HepG2 (cell line): ENCODE measurements around the gene ASTN2. TPM values are rescaled to one million over a fixed set of nuclear protein-coding genes. Genes with fewer than 3 reads are reported as not detected.

ENCODE experiments used
- ATAC-seq: fragments of 200-7000 bp; cut with Tn5 transposase; 3 replicates; pipeline ENCODE4 v1.9.1; 2020; ENCODE audit warnings: mild to moderate bottlenecking, moderate library complexity
- BruUV-seq: library from RNA; stranded (reverse); fragments of 400-500 nt; replicated peaks from 2 replicates; lab custom pipeline; 2021; lab: Mats Ljungman, UMichigan
- CTCF ChIA-PET: fragments of 300-600 bp; formaldehyde crosslinking; extraction: SDS; loops from one replicate; lab custom pipeline; 2021; ENCODE audit warnings: low total read pairs, inconsistent platforms, low intra/inter-chr PET ratio; lab: Yijun Ruan, JAX
- POLR2A ChIA-PET: fragments of 350-600 bp; sonication (Branson Sonifier 250); formaldehyde crosslinking; loops from one replicate; lab custom pipeline; 2020; ENCODE audit warnings: antibody characterized with exemption, inconsistent platforms; lab: Yijun Ruan, JAX
- DNase-seq: peaks from one replicate; pipeline ENCODE4 v3.0.0-alpha.2; 2015; ENCODE audit warnings: low spot score
- FAIRE-seq: peaks from 3 replicates; lab custom pipeline; 2011; peaks lifted over from hg19 to GRCh38; lab: Jason Lieb, UNC
- H2AFZ ChIP-seq: one replicate; pipeline ENCODE4 v1.6.1; 2011; ENCODE audit warnings: low read length, inconsistent platforms
- H3K27ac ChIP-seq: fragments of 300-600 bp; 3 replicates; pipeline ENCODE4 v1.8.0; 2011; ENCODE audit warnings: mixed run types, mild to moderate bottlenecking, mixed read lengths, low read length, inconsistent platforms; ENCODE audit not compliant: insufficient read depth; ENCODE audit errors: extremely low read length
- H3K27me3 ChIP-seq, 2 experiments: fragments of 200-600 bp in 1 of 2; 2 replicates in 1 of 2; 3 replicates in 1 of 2; pipeline versions ENCODE4 v1.6.0 to v1.8.0; 2011; ENCODE audit warnings: low read length in 2 of 2, mild to moderate bottlenecking in 2 of 2, moderate library complexity in 2 of 2, inconsistent platforms in 1 of 2; ENCODE audit not compliant: insufficient read depth in 2 of 2, control insufficient read depth in 1 of 2
- H3K36me3 ChIP-seq, 2 experiments: fragments of 200-600 bp in 1 of 2; replicated peaks in 1 of 2; 2 replicates in 1 of 2; 3 replicates in 1 of 2; pipeline versions ENCODE4 v1.5.1 to v1.8.0; 2011; ENCODE audit warnings: low read length in 2 of 2, inconsistent platforms in 1 of 2; ENCODE audit not compliant: insufficient read depth in 2 of 2, control insufficient read depth in 1 of 2
- H3K4me1 ChIP-seq: 2 replicates; pipeline ENCODE4 v1.5.1; 2012; ENCODE audit warnings: low read length, inconsistent platforms; ENCODE audit not compliant: insufficient read depth
- H3K4me2 ChIP-seq: 2 replicates; pipeline ENCODE4 v1.6.0; 2011; ENCODE audit warnings: low read depth, low read length, inconsistent platforms
- H3K4me3 ChIP-seq, 3 experiments: fragments of 200-600 bp in 1 of 3; sonication (generic), shearing (Covaris generic) in 1 of 3; replicated peaks in 1 of 3; 2 replicates each; pipeline ENCODE4 v1.5.1; 2011 to 2016; ENCODE audit warnings: low read length in 3 of 3, inconsistent platforms in 2 of 3, low read depth in 2 of 3, mild to moderate bottlenecking in 2 of 3, control low read depth in 1 of 3, mixed read lengths in 1 of 3; ENCODE audit not compliant: insufficient read depth in 1 of 3
- H3K79me2 ChIP-seq: one replicate; pipeline ENCODE4 v1.6.1; 2011; ENCODE audit warnings: low read length, inconsistent platforms; ENCODE audit not compliant: insufficient read depth
- H3K9ac ChIP-seq: 2 replicates; pipeline ENCODE4 v1.6.0; 2011; ENCODE audit warnings: mild to moderate bottlenecking, low read depth, low read length, inconsistent platforms; ENCODE audit not compliant: insufficient read depth
- H3K9me3 ChIP-seq: 2 replicates; pipeline ENCODE4 v1.5.1; 2012; ENCODE audit warnings: mild to moderate bottlenecking, low read length
- H4K20me1 ChIP-seq: 2 replicates; pipeline ENCODE4 v1.6.0; 2011; ENCODE audit warnings: inconsistent platforms, mild to moderate bottlenecking, low read length, moderate library complexity; ENCODE audit not compliant: insufficient read depth
- ATF3 ChIP-seq: sonication (generic); formaldehyde crosslinking; IDR thresholded peaks from 2 replicates; pipeline ENCODE4 v1.4.0; 2020; ENCODE audit warnings: missing genetic modification reagents
- FOSL2 ChIP-seq: sonication (generic); formaldehyde crosslinking; IDR thresholded peaks from 2 replicates; pipeline ENCODE4 v1.4.0; 2020; ENCODE audit warnings: missing genetic modification reagents
- GFI1 ChIP-seq: sonication (generic); formaldehyde crosslinking; IDR thresholded peaks from 2 replicates; pipeline ENCODE4 v1.5.0; 2020; ENCODE audit warnings: missing genetic modification reagents, mild to moderate bottlenecking, borderline replicate concordance
- KDM1A ChIP-seq: IDR thresholded peaks from 2 replicates; pipeline ENCODE4 v1.6.1; 2016; ENCODE audit warnings: missing compliant biosample characterization
- KDM6A ChIP-seq: IDR thresholded peaks from 2 replicates; pipeline ENCODE4 v1.6.1; 2016; ENCODE audit warnings: low read depth
- MAFG ChIP-seq: sonication (generic); formaldehyde crosslinking; IDR thresholded peaks from 2 replicates; pipeline ENCODE4 v1.5.1; 2020; ENCODE audit warnings: mild to moderate bottlenecking, missing genetic modification reagents
- MEF2D ChIP-seq: sonication (generic); formaldehyde crosslinking; IDR thresholded peaks from 2 replicates; pipeline ENCODE4 v1.5.1; 2020; ENCODE audit warnings: mild to moderate bottlenecking, missing genetic modification reagents
- MTF1 ChIP-seq: sonication (generic); formaldehyde crosslinking; IDR thresholded peaks from 2 replicates; pipeline ENCODE4 v1.5.0; 2020; ENCODE audit warnings: missing genetic modification reagents
- PHF5A ChIP-seq: IDR thresholded peaks from one replicate; pipeline ENCODE4 v1.6.1; 2018; ENCODE audit warnings: low read depth, missing genetic modification reagents; ENCODE audit not compliant: unreplicated experiment
- RARA ChIP-seq: IDR thresholded peaks from 2 replicates; pipeline ENCODE4 v1.6.1; 2016; ENCODE audit warnings: missing genetic modification reagents, missing compliant biosample characterization
- RBM22 ChIP-seq: fragments of 200-400 bp; formaldehyde crosslinking; optimal IDR thresholded peaks from 2 replicates; pipeline ENCODE3; 2017; ENCODE audit warnings: mild to moderate bottlenecking, low read length, moderate library complexity
- SIX4 ChIP-seq: sonication (generic); formaldehyde crosslinking; IDR thresholded peaks from 2 replicates; pipeline ENCODE4 v1.4.0; 2020; ENCODE audit warnings: missing genetic modification reagents
- ZBTB43 ChIP-seq: sonication (generic); formaldehyde crosslinking; conservative IDR thresholded peaks from 2 replicates; pipeline ENCODE4 v1.4.0; 2020; ENCODE audit warnings: missing genetic modification reagents
- ZFP36L2 ChIP-seq: sonication (generic); formaldehyde crosslinking; IDR thresholded peaks from 2 replicates; pipeline ENCODE4 v1.4.0; 2020; ENCODE audit warnings: missing genetic modification reagents
- ZNF589 ChIP-seq: sonication (generic); formaldehyde crosslinking; conservative IDR thresholded peaks from 2 replicates; pipeline ENCODE4 v1.8.0; 2022; ENCODE audit warnings: mild to moderate bottlenecking, moderate library complexity, missing genetic modification reagents
- ZNF605 ChIP-seq: sonication (generic); formaldehyde crosslinking; IDR thresholded peaks from 2 replicates; pipeline ENCODE4 v1.8.0; 2022; ENCODE audit warnings: mild to moderate bottlenecking, missing genetic modification reagents
- ZSCAN29 ChIP-seq: sonication (generic); formaldehyde crosslinking; conservative IDR thresholded peaks from 2 replicates; pipeline ENCODE4 v1.4.0; 2020; ENCODE audit warnings: mild to moderate bottlenecking, missing genetic modification reagents
- WGBS: methylation state at CpG from one replicate; pipeline ENCODE4 v1.1.6; 2017; ENCODE audit warnings: low lambda C conversion rate; 5-methylcytosine and 5-hydroxymethylcytosine counted together
- in situ Hi-C: cut with HindIII; loops from 2 replicates; pipeline ENCODE4 v1.10.0; 2017; ENCODE audit warnings: low pct_unique_long_range_greater_than_20kb; ENCODE audit not compliant: extremely low pct_ligation_motif_present
- intact Hi-C: fragments of 100-400 bp; cut with micrococcal nuclease; formaldehyde crosslinking; loops from one replicate; pipeline ENCODE4 v1.10.0; 2022; ENCODE audit not compliant: unreplicated experiment
- polyA plus RNA-seq, 8 experiments: library from polyadenylated mRNA; depleted of rRNA in 3 of 8; stranded (reverse) in 7 of 8; unstranded in 1 of 8; fragments of >200 nt; fragmentation: Illumina TruSeq in 4 of 8; extraction: Trizol in 4 of 8; gene quantifications; 2 replicates each; pipeline versions ENCODE4 v1.2.1 to v1.2.3, GENCODE V29; 2011 to 2016; ENCODE audit warnings: low read depth in 4 of 8, missing spikeins in 1 of 8, mixed read lengths in 1 of 8; ENCODE audit not compliant: insufficient read depth in 1 of 8
- total RNA-seq, 5 experiments: library from RNA; depleted of rRNA; stranded (reverse); fragments of >200 nt; fragmentation: Illumina TruSeq; extraction: Trizol; gene quantifications; 2 replicates each; pipeline ENCODE4 v1.2.3, GENCODE V29; 2016; ENCODE audit warnings: low read depth in 1 of 5

Gene ASTN2
- total and polyA plus RNA-seq, 2 of the 13 experiments (the other 11 are each of a cell fraction or from before 2014, with no cell fraction given), result 5.2 to 13.5 TPM

GRCh38 chr9:117304549-117304948, 110.3 kb downstream of the ASTN2 start:
- ChIA-PET CTCF (no interaction called here), POLR2A (no interaction called here)
- FAIRE-seq (no peak), ATAC-seq (no peak)
- Histone ChIP-seq H3K79me2 (no peaks in the 10 kb centered on the region), H3K4me1 (no peaks in the 10 kb centered on the region), H3K4me2 (no peak overlapping the region), H3K27me3 (no peaks in the 10 kb centered on the region; a peak in 1 of 5 replicates), H3K4me3 (no peak overlapping the region), H3K27ac (no peak overlapping the region), H3K36me3 (no peaks in the 10 kb centered on the region), H3K9me3 (no peaks in the 10 kb centered on the region)
- in situ Hi-C loops, result no loop called here
- WGBS, result 7% methylated on average over 3 of the region's 5 CpGs
- TF ChIP-seq FOSL2 (CRISPR knock-in tag) (no peak), KDM6A (no peak), RARA (CRISPR knock-in tag) (no peak), ZBTB43 (CRISPR knock-in tag) (no peak), PHF5A (no peak)
- TF ChIP-seq, all 625 proteins: peak for 0
- no peaks in the 10 kb centered on the region for H4K20me1 ChIP-seq
- intact Hi-C loops, result no loop called here
- H2AFZ ChIP-seq, result no peak overlapping the region
- BruUV-seq, result no TSS peak
- no peak for DNase-seq
- H3K9ac ChIP-seq, result no peak overlapping the region

- in situ Hi-C loops, result no loop called here
- CTCF ChIA-PET, result no interaction called here
- intact Hi-C loops, result no loop called here
Measured at GRCh38 chr9:117303643-117304230, 111.1 kb downstream of the ASTN2 start.

More at GRCh38 chr9:117303643-117304230, 111.1 kb downstream of the ASTN2 start:
- no peak overlapping the region for H2AFZ ChIP-seq
- ATAC-seq, result no peak
- H3K27ac ChIP-seq, result no peak overlapping the region
- H3K79me2 ChIP-seq, result no peaks in the 10 kb centered on the region
- H3K9me3 ChIP-seq, result no peaks in the 10 kb centered on the region
- no peak overlapping the region for H3K4me3 ChIP-seq
- no TSS peak for BruUV-seq
- no peaks in the 10 kb centered on the region for H4K20me1 ChIP-seq
- no peak overlapping the region for H3K9ac ChIP-seq
- no peaks in the 10 kb centered on the region for H3K4me1 ChIP-seq
- 5% methylated on average over 2 of the region's 5 CpGs for WGBS
- no peak for FAIRE-seq
- POLR2A ChIA-PET, result no interaction called here
- H3K4me2 ChIP-seq, result no peak overlapping the region
- no peak for DNase-seq
- H3K36me3 ChIP-seq, result no peaks in the 10 kb centered on the region
- H3K27me3 ChIP-seq, result no peaks in the 10 kb centered on the region; a peak in 1 of 5 replicates
- TF ChIP-seq KDM1A (CRISPR knock-in tag), result no peak
- TF ChIP-seq GFI1 (CRISPR knock-in tag), result no peak
- no peak for TF ChIP-seq ZNF589 (CRISPR knock-in tag)
- no peak for TF ChIP-seq MEF2D (CRISPR knock-in tag)
- no peak for TF ChIP-seq ZSCAN29 (CRISPR knock-in tag)
- no peak for TF ChIP-seq MTF1
- TF ChIP-seq ZFP36L2, result no peak
- TF ChIP-seq SIX4 (CRISPR knock-in tag), result no peak
- no peak for TF ChIP-seq RBM22
- TF ChIP-seq MAFG (CRISPR knock-in tag), result no peak
- no peak for TF ChIP-seq PHF5A
- TF ChIP-seq ZNF605 (CRISPR knock-in tag), result no peak
- TF ChIP-seq ATF3 (CRISPR knock-in tag), result no peak
